AG09309 (cell line): ENCODE results near the gene MIPEP.

Source experiments
- DNase-seq: peaks from one replicate; pipeline ENCODE4 v3.0.0-alpha.2; 2010; ENCODE audit warnings: low read depth
- H3K4me3 ChIP-seq: 2 replicates; pipeline ENCODE4 v1.5.1; 2011; ENCODE audit warnings: mild to moderate bottlenecking, low read depth, low read length, moderate library complexity; ENCODE audit not compliant: control insufficient read depth
- TF ChIP-seq, protein P1 (sequence below): IDR thresholded peaks from 2 replicates; pipeline ENCODE4 v1.5.1; 2011; ENCODE audit warnings: mild to moderate bottlenecking, low read depth, low read length, inconsistent platforms; ENCODE audit not compliant: insufficient read depth, control insufficient read depth; ENCODE audit errors: missing control alignments

The MIPEP gene

DNA sequence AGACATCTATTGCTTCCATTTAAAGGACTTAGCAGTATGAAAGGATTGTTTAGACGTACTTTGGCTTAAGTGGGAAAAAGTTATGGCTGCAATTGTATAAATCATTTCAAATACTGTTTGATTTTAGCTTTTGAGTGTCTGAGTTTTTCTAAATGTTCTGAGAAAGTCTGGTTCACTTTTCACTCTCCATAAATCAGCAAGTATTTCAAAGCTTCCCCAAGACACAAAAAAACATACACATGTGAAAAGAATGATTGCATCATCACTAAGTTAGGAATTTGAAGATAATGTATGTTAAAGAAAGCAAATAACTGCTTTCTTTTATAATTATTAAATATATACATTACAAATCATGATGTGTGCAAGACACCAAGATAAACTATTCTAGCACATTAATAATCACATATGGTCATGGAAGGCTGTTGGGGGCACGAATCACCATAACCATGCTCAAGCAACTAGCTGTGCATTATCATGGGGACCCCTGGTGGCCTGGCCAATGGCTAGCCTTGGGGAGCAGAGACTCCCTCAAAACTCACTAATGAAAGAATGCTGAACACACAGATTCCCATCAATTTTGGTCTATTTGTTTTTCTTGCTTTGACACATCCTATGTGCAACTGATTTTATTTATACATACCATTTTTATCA lies 111.1 kb downstream of the MIPEP start:
- TF ChIP-seq, protein P1, sequence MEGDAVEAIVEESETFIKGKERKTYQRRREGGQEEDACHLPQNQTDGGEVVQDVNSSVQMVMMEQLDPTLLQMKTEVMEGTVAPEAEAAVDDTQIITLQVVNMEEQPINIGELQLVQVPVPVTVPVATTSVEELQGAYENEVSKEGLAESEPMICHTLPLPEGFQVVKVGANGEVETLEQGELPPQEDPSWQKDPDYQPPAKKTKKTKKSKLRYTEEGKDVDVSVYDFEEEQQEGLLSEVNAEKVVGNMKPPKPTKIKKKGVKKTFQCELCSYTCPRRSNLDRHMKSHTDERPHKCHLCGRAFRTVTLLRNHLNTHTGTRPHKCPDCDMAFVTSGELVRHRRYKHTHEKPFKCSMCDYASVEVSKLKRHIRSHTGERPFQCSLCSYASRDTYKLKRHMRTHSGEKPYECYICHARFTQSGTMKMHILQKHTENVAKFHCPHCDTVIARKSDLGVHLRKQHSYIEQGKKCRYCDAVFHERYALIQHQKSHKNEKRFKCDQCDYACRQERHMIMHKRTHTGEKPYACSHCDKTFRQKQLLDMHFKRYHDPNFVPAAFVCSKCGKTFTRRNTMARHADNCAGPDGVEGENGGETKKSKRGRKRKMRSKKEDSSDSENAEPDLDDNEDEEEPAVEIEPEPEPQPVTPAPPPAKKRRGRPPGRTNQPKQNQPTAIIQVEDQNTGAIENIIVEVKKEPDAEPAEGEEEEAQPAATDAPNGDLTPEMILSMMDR, result no peak
- H3K4me3 ChIP-seq, result no peak overlapping the region
- DNase-seq, result no peak

DNA sequence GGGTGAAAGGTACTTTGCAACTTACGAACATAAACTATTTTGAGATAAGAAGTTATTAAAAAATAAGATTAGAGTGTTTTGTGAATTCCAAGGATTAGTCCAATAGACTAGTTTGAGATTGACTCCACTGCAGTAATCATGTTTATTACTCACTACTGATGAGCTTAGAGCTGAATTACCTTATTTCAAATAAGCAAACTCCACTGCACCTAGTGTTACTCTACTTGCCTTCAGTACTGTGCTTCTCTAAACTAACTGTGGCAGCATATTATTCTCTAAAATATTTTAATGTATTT lies 111.7 kb downstream of the MIPEP start:
- TF ChIP-seq, protein P1, result no peak
- no peak for DNase-seq
- H3K4me3 ChIP-seq, result no peak overlapping the region

DNA sequence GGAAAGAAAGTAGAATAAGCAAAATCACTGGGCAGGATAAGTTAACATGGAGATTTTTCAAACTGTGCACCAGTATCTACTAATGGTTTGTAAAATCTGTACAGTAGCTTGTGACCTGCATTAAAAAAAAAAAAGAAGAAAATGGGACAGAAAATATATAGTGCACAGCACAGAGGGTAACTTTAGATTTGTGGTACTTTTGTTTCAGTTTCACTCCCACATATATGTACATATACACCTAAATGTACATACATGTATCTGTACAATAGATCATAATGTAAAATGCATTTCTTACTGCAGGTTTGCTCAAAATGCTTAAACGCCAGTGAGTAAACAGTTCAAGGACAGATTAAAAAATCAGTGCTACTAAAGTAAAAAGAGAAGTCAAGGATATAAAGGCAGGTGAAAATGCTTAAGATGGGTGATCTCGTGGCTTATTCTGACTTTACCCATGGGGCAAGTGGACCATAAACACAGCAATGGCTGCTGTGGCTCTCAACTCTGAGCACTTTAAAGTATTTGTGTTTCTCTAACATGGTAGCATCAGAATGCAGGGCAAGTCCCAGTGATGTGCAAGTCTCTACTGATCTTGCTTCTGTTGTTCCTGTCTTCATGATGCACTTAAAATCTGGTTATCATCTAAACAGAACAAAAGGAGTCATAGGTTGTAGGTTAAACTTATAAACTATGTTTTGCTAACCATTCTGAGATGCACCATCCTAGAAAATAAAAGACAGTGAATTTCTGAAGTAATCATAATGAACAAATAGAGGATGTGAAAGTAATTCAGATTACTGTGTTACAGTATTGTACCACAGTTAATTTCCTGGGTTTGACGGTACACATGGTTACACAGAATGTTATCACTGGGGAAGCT lies 112.3 kb downstream of the MIPEP start:
- TF ChIP-seq, protein P1, result no peak

DNA sequence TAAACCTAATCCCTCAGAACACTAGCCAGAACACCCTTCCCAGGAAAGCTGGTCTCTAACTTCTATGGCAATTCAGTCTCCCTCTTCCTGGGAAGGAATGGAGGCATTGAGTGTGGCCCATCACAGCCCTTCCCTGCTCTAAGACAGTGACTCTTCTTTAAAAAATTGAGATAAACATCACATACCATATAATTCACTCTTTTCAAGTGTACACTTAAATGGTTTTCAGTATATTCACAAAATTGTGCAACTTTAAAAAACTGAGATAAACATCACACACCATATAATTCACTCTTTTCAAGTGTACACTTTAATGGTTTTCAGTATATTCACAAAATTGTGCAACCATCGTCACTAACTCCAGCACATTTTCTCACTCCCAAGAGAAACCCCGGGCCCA lies 116.5 kb downstream of the MIPEP start:
- no peak overlapping the region for H3K4me3 ChIP-seq
- no peak for DNase-seq
- TF ChIP-seq, protein P1, result no peak

More for the DNA sequence above, 112.3 kb downstream of the MIPEP start:
- H3K4me3 ChIP-seq, result no peak overlapping the region
- no peak for DNase-seq

DNA sequence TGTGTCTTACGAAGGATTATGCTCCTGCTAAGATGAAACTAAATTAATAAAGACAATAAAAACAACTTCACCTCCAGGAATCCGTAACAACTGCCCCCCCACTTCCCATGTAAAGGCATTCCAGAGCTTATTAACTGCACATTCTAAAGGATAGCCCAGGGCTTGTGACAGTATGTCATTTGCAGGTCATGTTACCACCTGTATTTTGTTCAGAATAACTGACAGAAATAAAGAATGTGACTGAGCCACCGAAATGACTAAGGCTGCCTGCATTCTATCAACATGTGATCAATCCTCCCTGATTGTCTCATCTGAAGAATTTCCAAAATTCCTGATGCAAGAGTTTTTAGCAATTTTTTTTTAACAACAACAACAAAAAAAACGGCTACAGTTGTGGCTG lies 117.2 kb downstream of the MIPEP start:
- TF ChIP-seq, protein P1, result no peak
- no peak overlapping the region for H3K4me3 ChIP-seq
- DNase-seq, result no peak

DNA sequence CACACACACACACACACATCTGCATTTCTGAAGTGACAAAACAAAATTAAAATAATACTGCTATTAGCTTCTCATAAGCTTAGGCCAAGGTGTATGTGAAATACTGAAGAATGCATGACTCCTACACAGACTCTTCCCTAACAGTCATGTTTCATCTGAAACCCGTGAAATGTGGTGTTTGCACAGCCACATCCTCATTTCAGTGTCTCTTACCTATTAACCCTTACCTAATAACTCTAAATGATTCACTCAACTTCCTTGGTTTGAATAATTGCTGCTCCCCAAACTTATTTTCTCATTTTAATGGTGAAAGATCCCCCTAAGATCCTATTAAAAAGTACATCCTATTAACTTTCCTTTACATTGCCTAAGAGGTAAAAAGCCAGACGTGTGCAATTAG lies 117.6 kb downstream of the MIPEP start:
- TF ChIP-seq, protein P1, result no peak
- DNase-seq, result no peak
- no peak overlapping the region for H3K4me3 ChIP-seq
